GM12864 (cell line): Measurements from ENCODE around the gene DFFB.

Source experiments
- DNase-seq: peaks from one replicate; pipeline ENCODE4 v3.0.0-alpha.2; 2011; ENCODE audit warnings: low read depth
- H3K4me3 ChIP-seq: 2 replicates; pipeline ENCODE4 v1.5.1; 2011; ENCODE audit warnings: mild to moderate bottlenecking, low read depth, low read length, control low read depth
- TF ChIP-seq, protein P1 (sequence below): IDR thresholded peaks from 2 replicates; pipeline ENCODE4 v1.5.1; 2011; ENCODE audit warnings: low read depth, mild to moderate bottlenecking, moderate library complexity, low read length, control low read depth, inconsistent platforms; ENCODE audit errors: missing control alignments

DFFB gene

DNA sequence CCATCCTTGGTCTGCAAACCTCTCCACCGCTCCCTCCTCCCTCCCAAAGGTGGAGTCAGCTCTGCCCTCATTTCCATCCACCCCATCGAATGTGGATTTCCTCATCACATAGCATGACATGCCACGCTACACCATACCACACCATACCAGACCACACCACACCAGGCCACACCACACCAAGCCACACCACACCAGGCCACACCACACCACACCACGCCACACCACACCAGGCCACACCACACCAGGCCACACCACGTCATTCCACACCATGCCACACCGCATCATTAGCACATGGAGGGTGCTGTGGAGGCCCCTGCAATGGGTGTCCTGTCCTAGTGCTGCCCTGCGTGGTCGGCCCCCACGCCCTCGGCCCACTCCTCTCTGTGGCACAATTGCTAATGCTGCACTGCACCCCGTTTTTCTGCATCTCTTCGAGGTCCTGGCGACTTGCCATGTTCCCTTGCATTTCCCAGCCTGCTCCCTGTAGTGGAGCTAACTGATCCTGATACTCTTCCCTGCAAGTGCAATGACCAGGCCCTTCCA is 11.3 kb downstream of the DFFB start:
- TF ChIP-seq, protein P1, sequence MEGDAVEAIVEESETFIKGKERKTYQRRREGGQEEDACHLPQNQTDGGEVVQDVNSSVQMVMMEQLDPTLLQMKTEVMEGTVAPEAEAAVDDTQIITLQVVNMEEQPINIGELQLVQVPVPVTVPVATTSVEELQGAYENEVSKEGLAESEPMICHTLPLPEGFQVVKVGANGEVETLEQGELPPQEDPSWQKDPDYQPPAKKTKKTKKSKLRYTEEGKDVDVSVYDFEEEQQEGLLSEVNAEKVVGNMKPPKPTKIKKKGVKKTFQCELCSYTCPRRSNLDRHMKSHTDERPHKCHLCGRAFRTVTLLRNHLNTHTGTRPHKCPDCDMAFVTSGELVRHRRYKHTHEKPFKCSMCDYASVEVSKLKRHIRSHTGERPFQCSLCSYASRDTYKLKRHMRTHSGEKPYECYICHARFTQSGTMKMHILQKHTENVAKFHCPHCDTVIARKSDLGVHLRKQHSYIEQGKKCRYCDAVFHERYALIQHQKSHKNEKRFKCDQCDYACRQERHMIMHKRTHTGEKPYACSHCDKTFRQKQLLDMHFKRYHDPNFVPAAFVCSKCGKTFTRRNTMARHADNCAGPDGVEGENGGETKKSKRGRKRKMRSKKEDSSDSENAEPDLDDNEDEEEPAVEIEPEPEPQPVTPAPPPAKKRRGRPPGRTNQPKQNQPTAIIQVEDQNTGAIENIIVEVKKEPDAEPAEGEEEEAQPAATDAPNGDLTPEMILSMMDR, result no peak
- no peak for DNase-seq
- no peak overlapping the region for H3K4me3 ChIP-seq

DNA sequence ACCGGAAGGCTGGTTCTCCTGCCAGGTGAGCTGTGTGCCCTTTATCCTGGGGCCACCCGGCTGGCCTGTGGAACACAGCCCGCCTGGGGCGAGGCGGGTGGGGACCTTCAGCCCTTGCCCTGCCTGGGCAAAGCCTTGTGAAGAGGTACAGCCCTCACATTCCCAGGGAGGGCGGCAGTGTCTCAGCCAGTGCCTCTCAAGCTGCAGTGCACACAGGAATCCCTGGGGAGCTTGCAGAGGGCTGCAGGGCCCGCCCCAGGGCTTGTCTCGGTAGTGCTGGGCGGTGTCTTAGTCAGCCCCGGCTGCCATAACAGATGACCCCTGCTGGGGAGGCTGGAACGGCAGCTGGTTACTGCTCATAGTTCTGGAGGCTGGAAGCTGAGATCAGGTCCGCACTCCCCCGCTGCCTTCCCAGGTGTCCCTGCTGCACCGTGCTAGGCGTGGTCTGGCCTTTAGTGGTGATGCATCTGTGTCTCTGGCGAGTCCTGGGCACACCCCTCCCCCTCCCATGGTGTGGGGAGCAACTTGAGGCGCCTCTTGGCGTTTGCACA is 12.6 kb downstream of the DFFB start:
- H3K4me3 ChIP-seq, result no peak overlapping the region
- TF ChIP-seq, protein P1, result no peak
- no peak for DNase-seq

DNA sequence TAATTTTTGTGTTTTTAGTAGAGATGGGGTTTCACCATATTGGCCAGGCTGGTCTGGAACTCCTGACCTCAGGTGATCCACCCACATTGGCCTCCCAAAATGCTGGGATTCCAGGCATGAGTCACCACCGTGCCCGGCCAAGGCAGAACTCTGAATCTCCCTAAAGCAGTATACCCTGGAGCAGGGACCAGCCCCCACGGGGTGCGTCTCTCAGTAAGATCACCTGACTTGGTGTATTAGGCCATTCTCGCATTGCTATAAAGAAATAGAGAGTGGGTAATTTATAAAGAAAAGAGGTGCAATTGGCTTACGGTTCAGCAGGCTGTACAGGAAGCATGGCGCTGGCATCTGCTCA is 14.2 kb downstream of the DFFB start:
- TF ChIP-seq, protein P1, result no peak
- no peak for DNase-seq
- H3K4me3 ChIP-seq, result no peak overlapping the region

DNA sequence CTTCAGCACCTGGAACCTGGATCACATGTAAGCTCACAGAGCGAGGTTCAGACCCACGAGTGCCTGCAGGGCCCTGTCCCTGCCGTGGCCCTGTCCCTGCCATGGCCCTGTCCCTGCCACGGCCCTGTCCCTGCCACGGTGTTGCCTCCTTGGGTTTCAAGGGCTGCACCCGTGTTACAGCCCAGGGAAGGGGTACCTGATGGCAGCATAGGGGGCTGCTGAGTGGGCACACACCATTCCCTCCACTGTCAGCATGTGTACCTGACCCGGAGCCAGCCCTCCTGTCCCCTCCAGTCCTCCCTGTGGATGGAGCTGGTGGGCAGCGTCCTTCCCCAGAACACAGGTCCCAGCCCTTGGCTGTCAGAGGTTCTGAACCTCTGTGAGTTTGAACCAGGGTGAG is 15.3 kb downstream of the DFFB start:
- no peak for DNase-seq
- TF ChIP-seq, protein P1, result no peak
- no peak overlapping the region for H3K4me3 ChIP-seq

DNA sequence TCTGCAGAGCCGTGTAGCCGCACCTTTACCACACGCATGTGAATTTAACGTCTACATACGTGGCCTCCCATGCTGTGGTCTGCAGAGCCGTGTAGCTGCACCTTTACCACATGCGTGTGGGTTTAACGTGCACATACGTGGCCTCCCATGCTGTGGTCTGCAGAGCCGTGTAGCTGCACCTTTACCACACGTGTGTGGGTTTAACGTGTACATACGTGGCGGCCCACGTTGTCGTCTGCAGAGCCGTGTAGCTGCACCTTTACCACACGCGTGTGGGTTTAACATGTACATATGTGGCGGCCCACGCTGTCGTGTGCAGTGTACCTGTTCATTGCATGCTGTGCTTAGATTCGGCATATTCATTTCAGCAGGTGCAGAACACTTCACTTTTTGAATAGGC is 17.5 kb downstream of the DFFB start:
- DNase-seq, result no peak
- no peak overlapping the region for H3K4me3 ChIP-seq
- TF ChIP-seq, protein P1, result no peak

DNA sequence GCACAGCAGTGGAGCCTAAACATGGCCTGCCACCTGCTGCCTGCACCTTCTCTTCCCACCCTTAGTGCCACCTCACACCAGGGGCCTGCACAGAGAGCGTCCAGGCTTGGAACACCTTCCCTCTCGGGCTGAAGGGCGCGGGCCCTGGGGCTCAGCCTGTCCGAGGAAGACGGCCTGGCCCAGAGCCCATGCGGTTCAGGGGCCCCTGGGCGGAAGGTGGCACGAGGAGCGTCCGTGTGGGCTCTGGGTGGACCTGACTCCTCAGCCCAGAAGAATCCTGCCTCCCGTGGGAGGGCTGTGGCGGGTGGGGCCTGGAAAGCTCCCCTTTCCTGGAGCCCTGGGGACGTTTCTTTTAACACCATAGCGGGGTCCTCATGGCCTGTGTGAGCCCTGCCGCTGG is 19.4 kb downstream of the DFFB start:
- H3K4me3 ChIP-seq, result no peak overlapping the region
- DNase-seq, result no peak
- TF ChIP-seq, protein P1, result no peak

DNA sequence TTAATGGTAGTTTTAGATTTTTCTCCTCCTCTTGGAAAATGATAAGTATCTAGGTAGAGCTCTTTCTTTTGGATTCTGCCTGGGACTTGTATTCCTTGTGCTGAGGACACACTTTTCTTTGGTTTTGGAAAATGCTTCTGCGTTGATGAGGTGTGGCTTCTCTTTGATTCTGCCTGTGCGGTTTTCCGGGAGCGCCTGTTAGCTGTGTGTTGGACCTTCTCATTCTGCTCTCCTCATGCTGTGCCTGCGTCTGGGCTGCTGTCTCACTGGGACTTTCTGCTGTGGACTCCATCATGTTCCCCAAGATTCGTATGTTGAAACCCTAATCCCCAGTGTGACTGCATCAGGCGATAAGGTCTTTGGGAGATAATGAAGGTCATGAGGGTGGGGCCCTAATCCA is 21.8 kb downstream of the DFFB start:
- DNase-seq, result no peak
- TF ChIP-seq, protein P1, result no peak
- H3K4me3 ChIP-seq, result no peak overlapping the region
